Nephron progenitor cell (in vitro differentiated cells): ENCODE results near the gene GPN2.
"Not testable (repeated sequence)": the region's sequence is repeated elsewhere in the genome, so short reads cannot be mapped to it uniquely, and the experiment has no call there.

Source experiments
- DNase-seq: peaks from one replicate; pipeline ENCODE4 v3.0.0; 2021
- H3K27ac Mint-ChIP-seq: 2 replicates; pipeline ENCODE4 v1.8.0; 2021; ENCODE audit warnings: mild to moderate bottlenecking, moderate library complexity, mixed read lengths
- H3K27me3 Mint-ChIP-seq: 2 replicates; pipeline ENCODE4 v1.8.0; 2021; ENCODE audit warnings: mild to moderate bottlenecking, low read depth, mixed read lengths; ENCODE audit not compliant: poor library complexity
- H3K36me3 Mint-ChIP-seq: 2 replicates; pipeline ENCODE4 v1.8.0; 2021; ENCODE audit warnings: low read depth, mixed read lengths
- H3K4me1 Mint-ChIP-seq: 2 replicates; pipeline ENCODE4 v1.8.0; 2021; ENCODE audit warnings: mixed read lengths
- H3K4me3 Mint-ChIP-seq: 2 replicates; pipeline ENCODE4 v1.8.0; 2021; ENCODE audit warnings: mild to moderate bottlenecking, moderate library complexity, mixed read lengths
- H3K9me3 Mint-ChIP-seq: 2 replicates; pipeline ENCODE4 v1.8.0; 2021; ENCODE audit warnings: mild to moderate bottlenecking, moderate library complexity, mixed read lengths
- CTCF ChIP-seq: fragments of 200-600 bp; sonication (generic); IDR thresholded peaks from 2 replicates; pipeline ENCODE4 v1.5.0; 2021; ENCODE audit warnings: antibody characterized with exemption

GPN2 gene

GRCh38 chr1:26848499-26848898, 41.6 kb downstream of the GPN2 start:
- Mint-ChIP-seq H3K27ac (no peak overlapping the region), H3K9me3 (no peaks in the 10 kb centered on the region), H3K4me3 (no peak overlapping the region), H3K4me1 (peaks cover 37% of the 10 kb centered on the region), H3K36me3 (peaks cover 54% of the 10 kb centered on the region), H3K27me3 (no peaks in the 10 kb centered on the region)
- no peak for DNase-seq
- no peak for TF ChIP-seq CTCF

- not testable (repeated sequence) for DNase-seq
Measured at GRCh38 chr1:26847826-26848225, 42.3 kb downstream of the GPN2 start.

GRCh38 chr1:26844424-26845196, 45.5 kb downstream of the GPN2 start:
- H3K9me3 Mint-ChIP-seq = no peaks in the 10 kb centered on the region
- H3K4me3 Mint-ChIP-seq = no peak overlapping the region
- TF ChIP-seq CTCF = no peak
- peaks cover 39% of the 10 kb centered on the region for H3K36me3 Mint-ChIP-seq
- DNase-seq = no peak
- H3K27ac Mint-ChIP-seq = no peak overlapping the region
- H3K4me1 Mint-ChIP-seq = peaks cover 1% of the 10 kb centered on the region
- H3K27me3 Mint-ChIP-seq = no peaks in the 10 kb centered on the region

More at GRCh38 chr1:26847826-26848225, 42.3 kb downstream of the GPN2 start:
- H3K4me3 Mint-ChIP-seq, H3K9me3 Mint-ChIP-seq, H3K27ac Mint-ChIP-seq, H3K27me3 Mint-ChIP-seq: not testable (repeated sequence)
- Mint-ChIP-seq H3K4me1 (peaks cover 34% of the 10 kb centered on the region), H3K36me3 (peaks cover 50% of the 10 kb centered on the region)

GRCh38 chr1:26839779-26840178, 50.3 kb downstream of the GPN2 start:
- H3K4me3 Mint-ChIP-seq = no peak overlapping the region

GRCh38 chr1:26839339-26839722, 50.8 kb downstream of the GPN2 start:
- Mint-ChIP-seq H3K27ac (peak overlapping the region; percentile 79), H3K4me3 (no peak overlapping the region), H3K9me3 (no peaks in the 10 kb centered on the region), H3K36me3 (peaks cover 62% of the 10 kb centered on the region), H3K4me1 (no peaks in the 10 kb centered on the region), H3K27me3 (peaks cover 6% of the 10 kb centered on the region)
- no peak for DNase-seq
- no peak for TF ChIP-seq CTCF

More at GRCh38 chr1:26839779-26840178, 50.3 kb downstream of the GPN2 start:
- no peaks in the 10 kb centered on the region for H3K4me1 Mint-ChIP-seq
- peaks cover 58% of the 10 kb centered on the region for H3K36me3 Mint-ChIP-seq
- TF ChIP-seq CTCF = no peak
- H3K27me3 Mint-ChIP-seq = peaks cover 6% of the 10 kb centered on the region
- H3K9me3 Mint-ChIP-seq = no peaks in the 10 kb centered on the region
- no peak for DNase-seq
- peak overlapping the region; percentile 79 for H3K27ac Mint-ChIP-seq

- Mint-ChIP-seq H3K36me3 (peaks cover 60% of the 10 kb centered on the region), H3K4me1 (no peaks in the 10 kb centered on the region), H3K4me3 (no peak overlapping the region), H3K27me3 (peaks cover 6% of the 10 kb centered on the region), H3K9me3 (no peaks in the 10 kb centered on the region), H3K27ac (peak overlapping the region; percentile 42)
- no peak for DNase-seq
- no peak for TF ChIP-seq CTCF
Measured at GRCh38 chr1:26838474-26839338, 51.4 kb downstream of the GPN2 start.

GRCh38 chr1:26837665-26838064, 52.4 kb downstream of the GPN2 start:
- H3K4me1 Mint-ChIP-seq, H3K27me3 Mint-ChIP-seq, H3K9me3 Mint-ChIP-seq: not testable (repeated sequence)

More at GRCh38 chr1:26837665-26838064, 52.4 kb downstream of the GPN2 start:
- H3K4me3 Mint-ChIP-seq, DNase-seq, H3K27ac Mint-ChIP-seq: not testable (repeated sequence)
- H3K36me3 Mint-ChIP-seq = peaks cover 65% of the 10 kb centered on the region
